CD8-positive, alpha-beta memory T cell (primary cell): ENCODE data around the gene SESN3. TPM values are rescaled to one million over a fixed set of nuclear protein-coding genes. Genes with fewer than 3 reads are reported as not detected.
"Not testable (repeated sequence)": the region's sequence is repeated elsewhere in the genome, so short reads cannot be mapped to it uniquely, and the experiment has no call there.

Experiments used
- CTCF ChIA-PET: fragments of 350-600 bp; sonication (Branson Sonifier 250); formaldehyde crosslinking; loops from one replicate; lab custom pipeline; 2021; ENCODE audit warnings: antibody characterized with exemption; lab: Charles Lee
- POLR2A ChIA-PET: fragments of 350-600 bp; sonication (Branson Sonifier 250); formaldehyde crosslinking; loops from one replicate; lab custom pipeline; 2021; ENCODE audit warnings: antibody characterized with exemption; lab: Charles Lee
- DNase-seq, 5 donors: peaks; one replicate each; pipeline versions ENCODE4 v3.0.0 to v3.0.0-alpha.2; 2020 to 2022; ENCODE audit warnings: mixed read lengths in 1 of 5
- H3K27ac ChIP-seq: one replicate; pipeline ENCODE4 v1.7.0; 2013; ENCODE audit warnings: low read depth, mild to moderate bottlenecking, low read length, moderate library complexity
- H3K27me3 ChIP-seq: 2 replicates; pipeline ENCODE4 v1.7.0; 2013; ENCODE audit warnings: low read length, mild to moderate bottlenecking; ENCODE audit not compliant: insufficient read depth, poor library complexity, severe bottlenecking
- H3K36me3 ChIP-seq: 2 replicates; pipeline ENCODE4 v1.7.0; 2013; ENCODE audit warnings: mild to moderate bottlenecking, low read length, moderate library complexity; ENCODE audit not compliant: insufficient read depth
- H3K4me1 ChIP-seq: 2 replicates; pipeline ENCODE4 v1.7.0; 2013; ENCODE audit warnings: mild to moderate bottlenecking, low read length, moderate library complexity; ENCODE audit not compliant: insufficient read depth
- H3K4me3 ChIP-seq: 2 replicates; pipeline ENCODE4 v1.7.0; 2013; ENCODE audit warnings: mild to moderate bottlenecking, low read length
- H3K9me3 ChIP-seq: 2 replicates; pipeline ENCODE4 v1.7.0; 2013; ENCODE audit warnings: mild to moderate bottlenecking, low read length
- H3K27ac Mint-ChIP-seq, 8 donors: one replicate each; pipeline ENCODE4 v1.8.0; 2020 to 2021; ENCODE audit warnings: mixed read lengths in 8 of 8, mild to moderate bottlenecking in 6 of 8, inconsistent platforms in 3 of 8, moderate library complexity in 3 of 8
- H3K27me3 Mint-ChIP-seq, 2 donors: one replicate each; pipeline ENCODE4 v1.8.0; 2020 to 2021; ENCODE audit warnings: mixed read lengths in 2 of 2, mild to moderate bottlenecking in 1 of 2, moderate library complexity in 1 of 2
- H3K36me3 Mint-ChIP-seq, 3 donors: one replicate each; pipeline ENCODE4 v1.8.0; 2020 to 2021; ENCODE audit warnings: mixed read lengths in 3 of 3, inconsistent platforms in 1 of 3, mild to moderate bottlenecking in 1 of 3
- H3K4me1 Mint-ChIP-seq, 3 donors: one replicate each; pipeline ENCODE4 v1.8.0; 2020 to 2021; ENCODE audit warnings: mixed read lengths in 3 of 3, inconsistent platforms in 1 of 3, mild to moderate bottlenecking in 1 of 3
- H3K4me3 Mint-ChIP-seq, 7 donors: one replicate each; pipeline ENCODE4 v1.8.0; 2020 to 2021; ENCODE audit warnings: mixed read lengths in 7 of 7, mild to moderate bottlenecking in 6 of 7, moderate library complexity in 4 of 7, inconsistent platforms in 2 of 7
- H3K9me3 Mint-ChIP-seq, 5 donors: one replicate each; pipeline ENCODE4 v1.8.0; 2020 to 2022; ENCODE audit warnings: mixed read lengths in 5 of 5, mild to moderate bottlenecking in 3 of 5, moderate library complexity in 2 of 5, inconsistent platforms in 1 of 5
- polyA plus RNA-seq: library from polyadenylated mRNA; unstranded; fragments of 300-500 nt; fragmentation: Illumina TruSeq; gene quantifications from one replicate; pipeline ENCODE4 v1.2.3, GENCODE V29; 2021
- total RNA-seq, 2 experiments: library from RNA; stranded (reverse); gene quantifications; one replicate each; pipeline ENCODE4 v1.2.3, GENCODE V29; 2021

Gene SESN3
- total and polyA plus RNA-seq, 3 experiments from 2014 or later = 2.1 to 19.7 (median 18.8) TPM

DNA sequence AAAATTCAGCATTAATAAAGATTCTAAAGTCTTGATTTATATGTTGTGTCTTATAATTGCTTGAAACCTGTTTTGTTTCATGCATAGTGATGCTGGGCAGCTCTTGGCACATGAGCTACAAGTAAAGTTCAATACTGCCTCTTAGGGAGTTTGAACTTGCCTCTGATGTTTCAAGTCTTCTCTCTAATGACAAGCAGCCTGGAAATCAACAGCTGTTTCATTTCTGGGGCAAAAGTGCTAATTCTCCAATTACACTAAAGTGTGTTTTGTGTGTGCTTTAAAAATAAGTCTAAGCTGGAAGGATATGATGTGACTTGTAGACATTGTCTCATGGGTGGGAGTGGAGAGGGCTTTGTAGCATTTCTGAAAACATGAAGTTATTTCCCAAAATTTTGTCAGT is 23.7 kb upstream of the SESN3 start:
- Mint-ChIP-seq H3K4me3 (peak overlapping the region in 1 of 7 donors; percentile 88), H3K27me3 (no peaks in the 10 kb centered on the region), H3K27ac (peak overlapping the region in 6 of 8 donors; percentile 35 to 88 (median 71)), H3K36me3 (no peaks in the 10 kb centered on the region), H3K9me3 (no peaks in the 10 kb centered on the region), H3K4me1 (peaks cover 21 to 41% (median 31%) of the 10 kb centered on the region in 3 donors)
- POLR2A ChIA-PET = interaction anchor here (0.6 to 2.2 kb wide), 5 partner anchors 22 to 512 kb away, joined by 3 to 8 read pairs (median 4); partner anchors contain the start of gene SESN3
- DNase-seq = no peak
- Histone ChIP-seq H3K27ac (no peak overlapping the region), H3K9me3 (no peaks in the 10 kb centered on the region), H3K36me3 (no peaks in the 10 kb centered on the region), H3K4me1 (peaks cover 37% of the 10 kb centered on the region), H3K27me3 (no peaks in the 10 kb centered on the region), H3K4me3 (no peak overlapping the region)
- CTCF ChIA-PET = interaction anchor here (3.4 to 4.1 kb wide), 3 partner anchors 23 to 451 kb away, joined by 11 to 18 read pairs (median 16); partner anchors contain the start of gene SESN3

DNA sequence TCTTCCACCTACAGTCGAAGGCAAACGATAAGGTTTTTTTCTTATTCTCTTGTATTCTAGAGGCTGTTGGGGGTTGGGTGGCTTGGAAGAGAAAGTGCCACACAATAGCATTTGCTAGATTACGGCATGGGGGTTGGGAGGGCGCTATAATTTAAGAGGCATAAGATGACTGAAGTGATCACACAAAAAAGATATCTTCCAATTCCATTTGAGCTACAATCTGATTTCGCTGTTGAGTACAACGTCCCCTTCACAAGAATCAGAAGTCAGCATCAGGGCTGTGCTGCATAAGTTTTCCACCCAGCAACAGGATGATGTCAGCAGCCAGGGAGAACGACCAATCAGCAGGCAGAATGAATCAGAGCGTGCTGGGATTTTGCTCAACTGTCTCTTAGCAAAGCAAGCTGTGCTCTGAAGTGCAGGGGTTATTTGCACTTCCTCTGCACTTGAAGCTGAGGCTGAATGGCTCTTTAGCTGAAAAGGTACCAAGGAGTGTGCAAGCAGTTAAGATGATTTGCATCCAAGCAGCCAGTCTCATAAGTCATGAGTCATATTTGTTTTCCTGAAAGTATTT is 23.2 kb upstream of the SESN3 start:
- Histone ChIP-seq H3K27ac (peak overlapping the region; percentile 10), H3K27me3 (no peaks in the 10 kb centered on the region), H3K4me1 (peaks cover 37% of the 10 kb centered on the region), H3K36me3 (no peaks in the 10 kb centered on the region), H3K4me3 (peak overlapping the region; percentile 52), H3K9me3 (no peaks in the 10 kb centered on the region)
- Mint-ChIP-seq H3K27ac (peak overlapping the region; percentile 35 to 96 (median 88)), H3K4me3 (peak overlapping the region; percentile 81 to 94 (median 88)), H3K27me3 (no peaks in the 10 kb centered on the region), H3K4me1 (peaks cover 21 to 41% (median 31%) of the 10 kb centered on the region in 3 donors), H3K36me3 (no peaks in the 10 kb centered on the region), H3K9me3 (no peaks in the 10 kb centered on the region)
- CTCF ChIA-PET = interaction anchor here (3.4 to 4.1 kb wide), 3 partner anchors 22 to 452 kb away, joined by 11 to 18 read pairs (median 16); partner anchors contain the start of gene SESN3
- POLR2A ChIA-PET = interaction anchor here (0.6 to 2.2 kb wide), 5 partner anchors 21 to 513 kb away, joined by 3 to 8 read pairs (median 4); partner anchors contain the start of gene SESN3
- DNase-seq = peak; percentile 50 to 85 (median 72)

DNA sequence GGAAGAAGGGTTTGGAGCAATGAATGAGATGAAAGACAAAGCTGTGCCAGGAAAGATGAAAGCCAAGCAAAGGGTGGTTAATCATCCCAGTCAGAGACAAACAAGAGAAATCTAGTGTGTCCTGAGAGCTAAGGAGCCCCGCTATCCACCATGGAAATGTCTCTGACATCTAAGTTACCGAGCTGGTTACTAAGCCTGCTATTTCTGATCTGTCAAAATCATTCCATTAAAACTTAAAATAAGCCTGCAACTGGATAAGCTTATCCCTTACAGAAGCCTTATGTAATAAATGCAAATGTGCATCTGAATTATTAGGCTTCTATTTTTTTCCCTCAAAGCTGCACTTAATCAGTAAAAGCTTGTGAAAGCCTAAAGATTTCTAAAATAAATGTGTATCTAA is 22.1 kb upstream of the SESN3 start:
- Mint-ChIP-seq H3K9me3 (no peaks in the 10 kb centered on the region), H3K4me1 (peaks cover 21 to 41% (median 31%) of the 10 kb centered on the region in 3 donors), H3K36me3 (no peaks in the 10 kb centered on the region), H3K27ac (peak overlapping the region in 3 of 8 donors; percentile 12 to 96 (median 26)), H3K27me3 (peaks cover 1 to 6% of the 10 kb centered on the region in 2 donors), H3K4me3 (peak overlapping the region in 1 of 7 donors; percentile 9)
- no peak for DNase-seq
- CTCF ChIA-PET = interaction anchor here (1.0 to 4.1 kb wide), 4 partner anchors 21 to 452 kb away, joined by 4 to 18 read pairs (median 12); partner anchors contain the start of gene SESN3
- Histone ChIP-seq H3K9me3 (no peaks in the 10 kb centered on the region), H3K36me3 (no peaks in the 10 kb centered on the region), H3K4me3 (no peak overlapping the region), H3K4me1 (peaks cover 37% of the 10 kb centered on the region), H3K27me3 (no peaks in the 10 kb centered on the region), H3K27ac (no peak overlapping the region)
- POLR2A ChIA-PET = interaction anchor here (1.0 to 2.2 kb wide), 2 partner anchors 20 to 22 kb away, joined by 6 to 8 read pairs; partner anchors contain the start of gene SESN3

DNA sequence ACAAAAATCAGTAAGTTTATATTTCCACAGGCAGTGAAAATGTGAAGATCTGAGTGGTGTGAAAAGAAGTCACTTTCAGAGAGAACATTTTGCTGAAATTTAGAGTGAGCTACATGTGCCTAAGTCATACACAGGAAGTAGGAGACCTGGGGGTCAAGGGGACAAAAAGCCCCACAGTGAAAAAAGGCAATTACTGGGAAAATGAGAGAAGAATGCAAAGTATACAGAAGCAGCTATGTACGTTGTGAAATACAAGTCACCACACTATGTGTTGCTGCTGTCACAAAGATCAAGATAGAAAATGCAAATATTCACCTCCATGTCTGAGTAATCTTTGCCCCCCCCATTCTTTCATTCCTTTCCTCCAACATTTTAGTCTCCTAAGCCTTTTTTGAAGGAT is 21.6 kb upstream of the SESN3 start:
- ChIA-PET CTCF (interaction anchor here (1.0 to 4.1 kb wide), 4 partner anchors 21 to 453 kb away, joined by 4 to 18 read pairs (median 12); partner anchors contain the start of gene SESN3), POLR2A (no interaction called here)
- Histone ChIP-seq H3K27me3 (no peaks in the 10 kb centered on the region), H3K36me3 (no peaks in the 10 kb centered on the region), H3K4me1 (peaks cover 37% of the 10 kb centered on the region), H3K27ac (no peak overlapping the region), H3K9me3 (no peaks in the 10 kb centered on the region), H3K4me3 (no peak overlapping the region)
- no peaks in the 10 kb centered on the region for H3K36me3 Mint-ChIP-seq
- peaks cover 21 to 40% (median 31%) of the 10 kb centered on the region in 3 donors for H3K4me1 Mint-ChIP-seq
- DNase-seq = no peak
- H3K4me3 Mint-ChIP-seq = peak overlapping the region in 1 of 7 donors; percentile 9
- no peaks in the 10 kb centered on the region for H3K9me3 Mint-ChIP-seq
- H3K27me3 Mint-ChIP-seq = peaks cover 1 to 6% of the 10 kb centered on the region in 2 donors
- peak overlapping the region in 1 of 8 donors; percentile 12 for H3K27ac Mint-ChIP-seq

DNA sequence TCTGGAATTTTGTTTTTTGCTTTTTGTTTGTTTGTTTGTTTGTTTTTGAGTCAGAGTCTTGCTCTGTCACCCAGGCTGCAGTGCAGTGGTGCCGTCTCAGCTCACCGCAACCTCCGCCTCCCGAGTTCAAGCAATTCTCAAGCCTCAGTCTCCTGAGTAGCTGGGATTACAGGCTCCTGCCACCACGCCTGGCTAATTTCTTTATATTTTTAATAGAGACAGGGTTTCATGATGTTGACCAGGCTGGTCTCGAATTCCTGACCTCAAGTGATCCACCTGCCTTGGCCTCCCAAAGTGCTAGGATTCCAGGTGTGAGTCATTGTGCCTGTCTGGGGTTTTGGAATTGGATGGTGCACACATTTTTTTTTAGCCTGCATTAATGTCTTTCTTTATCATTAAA is 20.9 kb upstream of the SESN3 start:
- H3K27me3 Mint-ChIP-seq, POLR2A ChIA-PET, H3K27ac Mint-ChIP-seq: not testable (repeated sequence)

DNA sequence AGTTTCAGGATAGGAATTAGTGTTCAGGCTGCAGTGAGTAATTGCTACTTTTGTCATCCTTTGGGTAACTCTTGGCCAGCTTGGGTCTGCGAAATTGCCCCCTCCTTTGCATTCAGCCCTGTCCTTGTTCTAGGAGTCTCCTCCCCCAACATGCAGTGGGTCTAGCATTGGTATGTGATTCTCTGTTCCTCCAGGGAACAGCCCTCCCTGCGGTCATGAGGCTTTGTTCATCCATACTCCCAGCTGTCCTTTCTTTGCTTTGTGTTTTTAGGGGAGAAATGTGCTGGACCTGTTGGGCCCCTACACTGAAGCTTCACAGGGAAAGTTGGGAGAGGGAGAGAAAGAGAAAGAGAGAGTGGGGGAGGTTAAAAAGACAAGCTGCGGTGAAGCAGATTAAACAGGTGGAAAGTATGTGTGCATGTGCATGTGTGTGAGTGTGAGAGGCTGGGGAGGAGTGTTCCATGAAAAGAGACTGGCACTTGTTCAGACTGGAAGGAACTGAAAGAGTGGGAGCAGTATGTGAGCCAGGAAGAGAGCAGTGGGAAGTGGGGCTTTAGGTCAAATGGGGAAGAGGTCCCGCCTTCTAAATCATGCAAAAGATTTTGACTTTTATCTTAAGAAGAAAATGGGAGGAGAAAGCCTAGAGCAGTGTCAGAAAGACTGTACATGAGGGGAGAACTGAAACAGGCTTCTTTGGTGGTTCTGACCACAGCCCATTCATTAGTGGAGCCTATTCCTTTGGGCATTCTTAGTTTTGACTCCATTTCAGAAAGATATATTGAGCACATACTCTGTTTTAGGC is 17.9 kb upstream of the SESN3 start:
- H3K9me3 Mint-ChIP-seq = no peaks in the 10 kb centered on the region
- POLR2A ChIA-PET = no interaction called here
- peaks cover 2 to 5% (median 4%) of the 10 kb centered on the region in 3 donors for H3K4me1 Mint-ChIP-seq
- DNase-seq = no peak
- Histone ChIP-seq H3K27me3 (no peaks in the 10 kb centered on the region), H3K36me3 (no peaks in the 10 kb centered on the region), H3K4me1 (peaks cover 6% of the 10 kb centered on the region), H3K9me3 (no peaks in the 10 kb centered on the region), H3K27ac (no peak overlapping the region), H3K4me3 (no peak overlapping the region)
- H3K4me3 Mint-ChIP-seq = no peak overlapping the region
- H3K36me3 Mint-ChIP-seq = no peaks in the 10 kb centered on the region
- H3K27ac Mint-ChIP-seq = peak overlapping the region in 1 of 8 donors; percentile 54
- H3K27me3 Mint-ChIP-seq = peaks cover 1 to 6% of the 10 kb centered on the region in 2 donors
- CTCF ChIA-PET = no interaction called here

More for the DNA sequence above, 20.9 kb upstream of the SESN3 start:
- CTCF ChIA-PET = interaction anchor here (1.6 to 3.5 kb wide), 4 partner anchors 9 to 454 kb away, joined by 3 to 16 read pairs (median 6); partner anchors contain the start of gene SESN3
- not testable (repeated sequence) for H3K36me3 ChIP-seq, H3K9me3 Mint-ChIP-seq, H3K27me3 ChIP-seq, H3K27ac ChIP-seq, H3K4me3 ChIP-seq, DNase-seq, H3K36me3 Mint-ChIP-seq, H3K9me3 ChIP-seq, H3K4me3 Mint-ChIP-seq
- H3K4me1 Mint-ChIP-seq = peaks cover 21 to 35% (median 31%) of the 10 kb centered on the region in 3 donors
- peaks cover 35% of the 10 kb centered on the region for H3K4me1 ChIP-seq

DNA sequence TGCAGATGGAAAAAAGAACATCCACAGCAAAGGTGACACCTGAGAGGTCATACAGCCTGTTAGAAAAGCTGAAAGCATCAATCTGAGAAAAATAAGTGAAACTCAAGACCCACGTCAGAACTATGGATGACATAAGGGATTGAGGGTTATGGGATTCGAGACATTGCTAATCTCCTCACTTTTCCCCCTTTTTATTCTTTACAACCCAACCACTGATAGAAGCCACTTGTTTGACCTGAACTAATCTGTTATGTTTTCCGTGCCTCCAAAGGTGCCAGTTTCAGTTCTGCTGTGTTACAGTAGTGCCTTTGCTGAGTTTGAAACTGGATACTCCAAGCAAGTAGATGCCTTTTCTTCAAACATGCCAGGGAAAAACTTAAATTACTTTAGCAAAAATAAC is 16.9 kb upstream of the SESN3 start:
- H3K9me3 ChIP-seq = no peaks in the 10 kb centered on the region
- no peak overlapping the region for H3K27ac ChIP-seq
- H3K4me1 ChIP-seq = no peaks in the 10 kb centered on the region
- Mint-ChIP-seq H3K27ac (no peak overlapping the region), H3K4me3 (no peak overlapping the region), H3K36me3 (no peaks in the 10 kb centered on the region), H3K27me3 (peaks cover 1 to 9% of the 10 kb centered on the region in 2 donors), H3K4me1 (no peaks in the 10 kb centered on the region), H3K9me3 (no peaks in the 10 kb centered on the region)
- no peaks in the 10 kb centered on the region for H3K27me3 ChIP-seq
- no peaks in the 10 kb centered on the region for H3K36me3 ChIP-seq
- H3K4me3 ChIP-seq = no peak overlapping the region
- CTCF ChIA-PET = no interaction called here
- no peak for DNase-seq
- POLR2A ChIA-PET = no interaction called here
